Measurements from ENCODE around the gene CDC6.

CDC6 gene

DNA sequence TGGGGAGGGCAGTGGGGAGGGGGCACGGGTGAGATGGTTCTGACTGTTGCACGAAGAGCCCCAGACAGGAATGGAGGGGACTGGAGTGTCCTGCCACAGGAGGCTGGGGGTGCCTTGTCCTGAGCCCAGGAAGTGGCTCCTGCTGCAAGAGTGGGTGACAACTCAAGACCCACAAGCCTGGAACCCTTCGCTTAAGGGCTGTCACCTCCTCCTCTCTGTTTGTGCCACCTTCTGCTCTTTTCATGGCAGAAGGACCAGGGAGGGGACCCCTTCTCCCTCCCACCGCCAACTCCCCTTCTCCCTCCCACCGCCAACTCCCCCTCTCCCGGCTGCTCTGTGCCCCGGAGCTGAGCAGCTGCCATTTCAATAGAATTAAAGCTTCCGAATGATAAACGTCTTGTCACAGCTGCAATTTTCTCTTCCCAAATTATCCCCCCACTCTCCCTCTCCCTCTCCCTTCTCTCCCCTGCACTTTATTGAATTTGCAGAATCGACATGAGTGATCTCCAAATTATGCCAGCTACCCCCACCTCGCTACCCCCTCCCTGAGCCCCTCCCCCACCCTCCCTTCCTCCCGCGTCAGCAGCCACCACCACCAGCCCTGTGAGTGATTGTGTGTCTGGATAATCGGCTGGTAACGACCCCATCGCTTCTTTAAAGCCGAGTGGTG lies 63.1 kb downstream of the CDC6 start:
- Histone ChIP-seq H3K27ac (ENCODE audit: low read depth, low read length) (no peak overlapping the region), H3K4me3 (ENCODE audit: low read depth in 1 of 5, low read length in 5 of 5) (no peak overlapping the region), H3K27me3 (ENCODE audit: control insufficient read depth in 5 of 5, insufficient read depth in 4 of 5, low read length in 5 of 5) (no peaks in the 10 kb centered on the region), H3K9ac (ENCODE audit: low read length in 5 of 5) (no peak overlapping the region), H3K36me3 (ENCODE audit: control insufficient read depth in 5 of 5, insufficient read depth in 5 of 5, low read length in 5 of 5) (peaks cover 0 to 73% (median 51%) of the 10 kb centered on the region in 5 donors), H3K4me1 (ENCODE audit: control insufficient read depth in 5 of 5, insufficient read depth in 5 of 5, low read length in 5 of 5) (peaks cover 25 to 66% (median 60%) of the 10 kb centered on the region in 5 donors), H3K9me3 (ENCODE audit: control insufficient read depth in 5 of 5, low read length in 5 of 5) (no peaks in the 10 kb centered on the region)

DNA sequence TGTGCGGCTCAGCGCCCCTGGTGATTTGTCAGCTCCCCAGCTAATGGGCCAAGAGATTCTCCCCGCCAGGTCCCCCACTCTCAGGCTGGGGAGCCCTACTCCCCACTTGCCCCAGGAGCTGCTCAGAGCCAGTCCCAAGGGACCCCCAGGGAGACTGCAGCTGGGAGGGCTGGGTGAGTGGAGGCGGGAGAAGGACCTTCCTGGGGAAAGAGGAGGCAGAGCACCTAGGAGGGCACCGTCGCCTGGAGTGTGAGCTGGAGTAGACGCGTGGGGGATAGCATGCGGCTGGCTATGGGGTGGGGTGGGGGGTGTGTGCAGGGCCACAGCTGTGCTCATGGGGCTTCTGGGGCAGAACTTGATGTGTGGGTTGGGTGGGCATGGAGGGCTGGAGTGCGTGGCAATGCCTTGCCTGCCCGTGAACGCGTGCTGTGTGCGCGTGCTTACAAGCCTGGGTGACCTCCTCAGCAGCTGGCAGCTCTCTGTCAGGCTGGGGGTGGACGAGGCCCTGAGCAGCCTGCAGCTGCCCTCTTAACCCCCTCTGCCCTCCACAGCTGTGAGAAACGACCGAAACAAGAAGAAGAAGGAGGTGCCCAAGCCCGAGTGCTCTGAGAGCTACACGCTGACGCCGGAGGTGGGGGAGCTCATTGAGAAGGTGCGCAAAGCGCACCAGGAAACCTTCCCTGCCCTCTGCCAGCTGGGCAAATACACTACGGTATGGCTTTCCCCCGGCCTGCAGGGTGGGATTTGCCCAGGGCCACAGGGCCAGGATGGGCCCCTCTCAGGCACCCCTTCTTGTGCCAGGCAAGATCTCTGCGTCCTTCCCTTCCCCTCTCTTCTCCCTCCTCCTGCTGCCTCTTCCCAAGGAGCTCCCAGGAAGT lies 63.9 kb downstream of the CDC6 start:
- Histone ChIP-seq H3K9ac (ENCODE audit: low read length in 5 of 5) (no peak overlapping the region), H3K27ac (ENCODE audit: low read depth, low read length) (no peak overlapping the region), H3K27me3 (ENCODE audit: control insufficient read depth in 5 of 5, insufficient read depth in 4 of 5, low read length in 5 of 5) (no peaks in the 10 kb centered on the region), H3K9me3 (ENCODE audit: control insufficient read depth in 5 of 5, low read length in 5 of 5) (no peaks in the 10 kb centered on the region), H3K4me1 (ENCODE audit: control insufficient read depth in 5 of 5, insufficient read depth in 5 of 5, low read length in 5 of 5) (peaks cover 22 to 58% (median 53%) of the 10 kb centered on the region in 5 donors), H3K4me3 (ENCODE audit: low read depth in 1 of 5, low read length in 5 of 5) (no peak overlapping the region), H3K36me3 (ENCODE audit: control insufficient read depth in 5 of 5, insufficient read depth in 5 of 5, low read length in 5 of 5) (peaks cover 0 to 79% (median 55%) of the 10 kb centered on the region in 5 donors)

GRCh38 chr17:40352237-40352778 lies 64.6 kb downstream of the CDC6 start:
- Histone ChIP-seq H3K4me1 (ENCODE audit: control insufficient read depth in 5 of 5, insufficient read depth in 5 of 5, low read length in 5 of 5) (peaks cover 17 to 51% (median 45%) of the 10 kb centered on the region in 5 donors), H3K36me3 (ENCODE audit: control insufficient read depth in 5 of 5, insufficient read depth in 5 of 5, low read length in 5 of 5) (peaks cover 0 to 79% (median 55%) of the 10 kb centered on the region in 5 donors), H3K9me3 (ENCODE audit: control insufficient read depth in 5 of 5, low read length in 5 of 5) (no peaks in the 10 kb centered on the region), H3K27me3 (ENCODE audit: control insufficient read depth in 5 of 5, insufficient read depth in 4 of 5, low read length in 5 of 5) (no peaks in the 10 kb centered on the region), H3K9ac (ENCODE audit: low read length in 5 of 5) (no peak overlapping the region), H3K4me3 (ENCODE audit: low read depth in 1 of 5, low read length in 5 of 5) (no peak overlapping the region), H3K27ac (ENCODE audit: low read depth, low read length) (no peak overlapping the region)

DNA sequence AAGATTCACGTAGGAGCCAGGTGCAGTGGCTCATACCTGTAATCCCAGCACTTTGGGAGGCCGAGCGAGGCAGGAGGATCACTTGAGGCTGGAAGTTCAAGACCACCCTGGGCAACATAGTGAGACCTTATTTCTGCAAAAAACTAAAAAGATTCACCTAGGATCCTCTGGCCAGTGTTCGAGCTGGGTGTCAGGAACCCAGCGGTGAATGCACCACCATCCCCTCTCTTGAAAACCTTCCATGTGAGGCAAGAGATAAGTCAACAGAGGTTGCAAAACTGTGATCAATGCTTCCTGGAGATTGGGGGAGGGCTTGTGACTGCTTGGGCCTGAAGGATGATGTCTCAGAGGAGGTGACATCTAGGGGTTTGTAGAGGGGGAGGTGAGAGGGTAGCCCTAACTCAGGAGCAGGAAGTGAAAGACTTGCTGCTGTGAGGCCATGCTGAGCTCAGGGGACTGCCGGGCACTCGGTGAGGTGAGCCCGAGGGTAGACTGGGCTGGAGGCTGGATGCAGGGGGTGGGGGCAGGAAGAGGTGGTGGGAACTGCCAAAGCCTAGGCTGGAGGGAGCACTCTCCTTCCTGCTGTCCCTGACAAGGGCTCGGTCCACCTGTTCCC lies 65.2 kb downstream of the CDC6 start:
- Histone ChIP-seq H3K4me1 (ENCODE audit: control insufficient read depth in 5 of 5, insufficient read depth in 5 of 5, low read length in 5 of 5) (peaks cover 17 to 46% (median 40%) of the 10 kb centered on the region in 5 donors), H3K36me3 (ENCODE audit: control insufficient read depth in 5 of 5, insufficient read depth in 5 of 5, low read length in 5 of 5) (peaks cover 0 to 79% (median 55%) of the 10 kb centered on the region in 5 donors)

More for the DNA sequence above, 65.2 kb downstream of the CDC6 start:
- no peak overlapping the region for H3K9ac ChIP-seq (ENCODE audit: low read length in 5 of 5)
- no peak overlapping the region for H3K4me3 ChIP-seq (ENCODE audit: low read depth in 1 of 5, low read length in 5 of 5)
- no peaks in the 10 kb centered on the region for H3K9me3 ChIP-seq (ENCODE audit: control insufficient read depth in 5 of 5, low read length in 5 of 5)
- H3K27me3 ChIP-seq (ENCODE audit: control insufficient read depth in 5 of 5, insufficient read depth in 4 of 5, low read length in 5 of 5), result no peaks in the 10 kb centered on the region
- no peak overlapping the region for H3K27ac ChIP-seq (ENCODE audit: low read depth, low read length)

All from subcutaneous abdominal adipose tissue (tissue), 5 donors.